Fibroblast of the aortic adventitia (primary cell): ENCODE results near the gene LENG1. TPM values are rescaled to one million over a fixed set of nuclear protein-coding genes. Genes with fewer than 3 reads are reported as not detected.

Experiments used
- DNase-seq: peaks from one replicate; pipeline ENCODE4 v3.0.0-alpha.2; 2010; ENCODE audit warnings: low read depth
- H3K4me3 ChIP-seq: 2 replicates; pipeline ENCODE4 v1.5.1; 2011; ENCODE audit warnings: low read depth, mild to moderate bottlenecking, control low read depth, low read length, moderate library complexity
- CTCF ChIP-seq: IDR thresholded peaks from 2 replicates; pipeline ENCODE4 v1.5.1; 2011; ENCODE audit warnings: mild to moderate bottlenecking, low read length, control low read depth, inconsistent platforms; ENCODE audit not compliant: insufficient read depth
- total RNA-seq: library from RNA; depleted of rRNA; stranded (reverse); fragments of >200 nt; gene quantifications from 2 replicates; pipeline ENCODE4 v1.2.3, GENCODE V29; 2012; ENCODE audit warnings: low replicate concordance

LENG1 gene
- total RNA-seq, 1 donor = 4.4 TPM

- no peak overlapping the region for H3K4me3 ChIP-seq
- no peak for DNase-seq
- TF ChIP-seq CTCF = no peak
These were observed 4.7 kb downstream of the LENG1 start for GRCh38 chr19:54154603-54155345.

GRCh38 chr19:54153731-54154326 lies 5.7 kb downstream of the LENG1 start:
- TF ChIP-seq CTCF = no peak
- no peak for DNase-seq
- no peak overlapping the region for H3K4me3 ChIP-seq

DNA sequence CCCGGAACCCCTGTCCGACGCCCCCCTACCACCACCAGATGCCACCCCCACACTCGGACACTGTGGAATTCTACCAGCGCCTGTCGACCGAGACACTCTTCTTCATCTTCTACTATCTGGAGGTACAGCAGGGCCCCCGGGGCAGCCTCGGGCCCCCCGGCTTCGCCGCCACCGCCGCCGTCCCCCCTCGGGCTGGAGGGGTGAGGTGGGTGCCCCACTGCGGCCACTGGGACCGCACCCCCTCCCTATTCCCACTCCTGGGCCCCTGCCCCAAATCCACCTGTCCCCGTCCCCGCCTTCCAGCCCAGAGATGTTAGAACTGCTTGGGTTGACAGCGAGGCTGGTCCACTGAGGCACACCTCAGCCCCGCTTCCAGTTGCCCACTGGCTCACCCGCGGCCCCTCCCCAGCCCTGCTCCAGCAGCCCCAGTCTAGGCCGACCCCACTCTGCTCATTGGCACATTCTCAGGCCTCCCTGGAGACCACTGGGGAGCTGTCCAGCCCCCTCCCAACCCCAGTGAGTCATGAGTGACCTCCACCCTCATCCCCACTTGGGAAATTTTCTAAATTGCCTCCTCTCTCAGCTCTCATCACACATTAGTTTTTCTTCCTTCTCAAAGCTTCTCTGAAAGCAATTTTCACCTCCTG lies 6.5 kb downstream of the LENG1 start:
- no peak overlapping the region for H3K4me3 ChIP-seq
- no peak for DNase-seq

GRCh38 chr19:54152267-54152666 lies 7.3 kb downstream of the LENG1 start:
- no peak for TF ChIP-seq CTCF
- H3K4me3 ChIP-seq = no peak overlapping the region
- DNase-seq = no peak

More for the DNA sequence above, 6.5 kb downstream of the LENG1 start:
- TF ChIP-seq CTCF = no peak

GRCh38 chr19:54151362-54152035 lies 8.0 kb downstream of the LENG1 start:
- TF ChIP-seq CTCF = no peak
- no peak overlapping the region for H3K4me3 ChIP-seq
- no peak for DNase-seq

- DNase-seq = no peak
- no peak for TF ChIP-seq CTCF
- H3K4me3 ChIP-seq = no peak overlapping the region
These were observed 10.3 kb downstream of the LENG1 start for GRCh38 chr19:54149021-54149812.
